Activated CD4-positive, alpha-beta T cell treated with anti-CD3 and anti-CD28 coated beads, Interleukin-2, amount 50 U/mL, for 24 hours (primary cell): ENCODE measurements around the gene MAP4K2.

Source experiments
- DNase-seq, 2 donors: peaks; one replicate each; pipeline ENCODE4 v3.0.0-alpha.2; 2020; ENCODE audit warnings: low read depth in 1 of 2, low spot score in 1 of 2

The MAP4K2 gene

GRCh38 chr11:64813826-64814225 is 10.8 kb upstream of the MAP4K2 start:
- no peak for DNase-seq

- DNase-seq = no peak
Observed at GRCh38 chr11:64810891-64811272, 7.9 kb upstream of the MAP4K2 start.

DNA sequence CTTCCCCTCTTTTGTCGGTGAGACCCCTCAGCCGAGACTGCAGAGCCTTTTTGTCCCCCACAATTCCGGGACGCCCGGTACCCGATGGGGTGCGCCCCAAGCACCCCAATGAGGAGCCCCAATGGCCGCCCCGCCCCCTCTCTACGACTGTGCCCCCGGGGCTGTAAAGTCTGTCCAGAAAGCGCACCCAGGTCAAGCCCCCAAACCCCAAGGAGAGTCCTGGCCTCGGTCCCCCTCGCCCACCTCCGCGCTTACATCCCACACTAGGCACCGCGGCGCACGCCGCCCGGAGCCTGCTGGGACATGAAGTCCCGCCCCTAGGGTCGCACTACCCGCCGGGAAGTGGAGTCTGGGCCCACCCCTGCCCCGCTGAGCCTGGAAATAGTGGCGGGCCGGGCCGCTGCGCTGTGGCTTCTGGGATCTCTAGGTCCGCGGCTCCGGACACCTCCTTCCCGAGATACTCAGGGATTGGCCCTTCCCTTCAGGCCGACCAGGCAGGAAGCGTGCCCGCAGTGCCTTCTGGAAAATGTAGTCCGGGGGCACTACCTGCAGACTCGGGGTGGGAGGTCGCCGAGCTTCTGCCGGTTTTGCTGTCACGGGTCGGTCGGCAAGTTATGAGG is 7.4 kb upstream of the MAP4K2 start, which contains the start of gene MEN1:
MEN1 (minus strand) TSS at position 281 of the 620 bp plus-strand sequence. CDS start 442 bp downstream, outside the sequence.
- peak; percentile 69 to 82 for DNase-seq

DNA sequence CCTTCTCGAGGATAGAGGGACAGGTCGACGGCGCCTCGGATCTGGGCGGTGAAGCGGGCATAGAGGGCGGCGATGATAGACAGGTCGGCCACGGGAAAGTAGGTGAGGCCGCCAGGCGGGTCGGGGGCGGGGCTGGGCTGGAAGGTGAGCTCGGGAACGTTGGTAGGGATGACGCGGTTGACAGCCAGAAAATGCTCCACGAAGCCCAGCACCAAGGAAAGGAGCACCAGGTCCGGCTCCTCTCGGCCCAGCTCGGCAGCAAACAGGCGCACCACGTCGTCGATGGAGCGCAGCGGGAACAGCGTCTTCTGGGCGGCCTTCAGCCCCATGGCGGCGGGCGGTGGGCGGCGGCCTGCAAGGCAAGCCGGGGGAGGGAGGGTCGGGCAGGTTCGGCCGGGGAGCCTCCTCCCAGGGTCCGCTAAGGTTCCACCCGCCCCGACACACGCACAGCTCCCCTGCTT is 6.8 kb upstream of the MAP4K2 start:
- DNase-seq = no peak

- DNase-seq = no peak
Observed at GRCh38 chr11:64805481-64805880, 2.5 kb upstream of the MAP4K2 start.

DNA sequence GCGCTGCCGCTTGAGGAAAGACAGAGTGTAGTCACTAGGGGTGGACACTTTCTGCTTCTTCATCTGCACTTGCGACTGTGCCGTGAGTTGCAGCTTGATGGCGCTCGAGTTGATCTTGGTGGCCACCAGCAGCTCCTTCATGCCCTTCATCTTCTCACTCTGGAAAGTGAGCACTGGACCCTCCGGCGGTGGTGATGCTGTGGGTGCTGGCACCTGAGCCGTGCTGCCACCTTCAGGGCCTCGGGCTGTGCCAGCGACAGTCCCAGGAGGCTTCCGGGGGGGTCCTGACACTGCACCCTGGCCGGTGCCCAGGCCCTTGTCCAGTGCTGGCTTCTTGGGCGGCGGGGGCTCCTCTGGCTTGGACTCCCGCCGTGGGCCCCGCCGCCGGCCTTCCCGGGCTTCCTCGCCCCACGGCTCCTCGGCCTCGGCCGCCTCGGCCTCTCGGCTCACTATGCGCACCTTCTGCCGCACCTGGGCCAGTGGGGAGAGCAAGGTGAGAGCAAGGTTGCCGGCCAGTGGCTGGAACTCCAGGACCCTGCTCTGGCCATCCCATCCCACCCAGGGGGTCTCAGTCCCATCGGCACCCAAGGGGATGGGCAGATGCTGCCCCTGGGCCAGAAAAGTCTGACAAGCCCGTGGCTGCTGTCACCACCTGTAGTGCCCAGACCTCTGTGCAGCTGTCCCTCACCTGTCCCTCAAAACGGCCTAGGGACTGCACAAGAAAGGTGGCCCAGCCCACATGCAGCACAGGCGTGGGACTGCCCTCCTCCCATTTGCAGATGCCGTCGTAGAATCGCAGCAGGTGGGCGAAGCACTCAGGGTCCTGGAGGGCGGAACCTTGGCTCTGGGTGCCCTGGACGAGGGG is 1.6 kb upstream of the MAP4K2 start:
- no peak for DNase-seq

- no peak for DNase-seq
Observed at GRCh38 chr11:64803846-64804345, 882 bp upstream of the MAP4K2 start.

DNA sequence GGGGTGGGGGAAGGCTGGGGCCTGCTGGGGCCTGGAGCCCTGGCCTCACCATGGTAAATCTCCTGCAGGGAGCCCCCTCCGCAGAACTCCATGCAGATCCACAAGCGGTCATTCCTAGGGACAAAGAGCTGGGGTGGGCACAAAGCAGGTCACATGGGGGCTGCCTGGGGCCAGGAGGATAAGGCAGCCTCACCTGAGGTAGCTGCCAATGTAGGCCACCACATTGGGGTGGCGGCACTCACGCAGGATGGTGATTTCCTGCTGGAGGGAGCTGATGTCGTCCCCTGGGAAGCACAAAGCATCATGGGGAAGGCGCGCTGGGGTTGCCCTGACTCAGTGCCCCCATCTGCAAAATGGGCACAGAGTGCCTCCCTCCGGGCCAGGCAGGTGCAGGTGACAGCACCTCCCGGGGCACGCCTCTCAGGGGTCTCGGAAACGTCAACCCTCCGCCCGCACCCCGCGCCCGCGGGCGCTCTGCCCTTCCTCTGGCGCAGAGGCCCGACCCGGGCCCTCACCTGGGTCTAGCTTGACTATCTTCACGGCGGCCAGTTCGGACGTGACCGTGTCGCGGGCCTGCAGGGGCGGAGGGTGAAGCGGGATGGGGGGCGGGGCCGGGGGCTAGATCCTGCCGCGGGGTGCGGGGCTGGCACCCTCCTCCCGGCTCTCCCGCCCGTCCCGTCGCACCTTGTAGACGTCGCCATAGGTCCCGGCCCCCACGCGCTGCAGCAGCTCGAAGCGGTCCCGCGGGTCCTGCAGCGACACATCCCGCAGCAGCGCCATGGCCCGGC is 450 bp downstream of the MAP4K2 start:
- no peak for DNase-seq

DNA sequence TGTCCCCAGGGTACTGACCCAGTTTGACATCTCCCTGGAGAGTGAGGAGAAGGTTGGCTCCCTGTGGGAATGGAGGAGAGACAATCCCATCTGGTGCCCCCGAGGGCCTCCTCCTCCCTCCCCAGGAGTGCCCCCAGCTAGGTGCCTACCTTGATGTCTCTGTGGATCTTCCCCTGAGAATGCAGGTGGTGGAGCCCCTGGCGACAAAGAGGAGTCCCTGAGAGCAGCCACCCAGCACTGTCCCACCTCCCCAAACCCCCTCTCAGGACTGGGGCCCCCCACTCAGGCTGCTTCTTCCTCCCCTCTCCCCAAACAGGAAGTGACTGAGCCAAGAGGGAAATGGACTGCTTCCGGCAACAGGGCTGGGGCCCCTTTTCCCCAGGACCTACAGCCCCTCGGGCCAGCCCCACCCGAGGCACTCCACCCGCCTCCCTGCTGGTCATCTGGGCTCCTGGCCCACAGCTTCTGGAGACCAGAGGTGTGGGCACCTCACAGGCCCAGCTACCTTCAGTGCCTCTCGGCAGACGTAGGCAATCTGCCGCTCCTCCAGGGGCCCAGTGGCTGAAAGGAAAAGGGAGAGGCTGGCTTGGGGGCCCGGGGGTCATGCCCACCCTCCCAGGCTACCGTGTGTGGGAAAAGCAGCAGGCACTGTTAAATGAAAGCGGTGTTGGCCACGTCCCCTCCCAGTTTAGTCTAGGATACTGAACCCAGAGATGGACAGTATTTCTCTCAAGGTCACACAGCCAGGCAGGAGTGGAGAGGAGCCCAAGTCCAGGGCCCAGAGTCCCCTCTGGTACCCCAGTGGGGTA is 1.2 kb downstream of the MAP4K2 start:
- DNase-seq = no peak

- no peak for DNase-seq
Observed at GRCh38 chr11:64801158-64801464, 1.9 kb downstream of the MAP4K2 start.

DNA sequence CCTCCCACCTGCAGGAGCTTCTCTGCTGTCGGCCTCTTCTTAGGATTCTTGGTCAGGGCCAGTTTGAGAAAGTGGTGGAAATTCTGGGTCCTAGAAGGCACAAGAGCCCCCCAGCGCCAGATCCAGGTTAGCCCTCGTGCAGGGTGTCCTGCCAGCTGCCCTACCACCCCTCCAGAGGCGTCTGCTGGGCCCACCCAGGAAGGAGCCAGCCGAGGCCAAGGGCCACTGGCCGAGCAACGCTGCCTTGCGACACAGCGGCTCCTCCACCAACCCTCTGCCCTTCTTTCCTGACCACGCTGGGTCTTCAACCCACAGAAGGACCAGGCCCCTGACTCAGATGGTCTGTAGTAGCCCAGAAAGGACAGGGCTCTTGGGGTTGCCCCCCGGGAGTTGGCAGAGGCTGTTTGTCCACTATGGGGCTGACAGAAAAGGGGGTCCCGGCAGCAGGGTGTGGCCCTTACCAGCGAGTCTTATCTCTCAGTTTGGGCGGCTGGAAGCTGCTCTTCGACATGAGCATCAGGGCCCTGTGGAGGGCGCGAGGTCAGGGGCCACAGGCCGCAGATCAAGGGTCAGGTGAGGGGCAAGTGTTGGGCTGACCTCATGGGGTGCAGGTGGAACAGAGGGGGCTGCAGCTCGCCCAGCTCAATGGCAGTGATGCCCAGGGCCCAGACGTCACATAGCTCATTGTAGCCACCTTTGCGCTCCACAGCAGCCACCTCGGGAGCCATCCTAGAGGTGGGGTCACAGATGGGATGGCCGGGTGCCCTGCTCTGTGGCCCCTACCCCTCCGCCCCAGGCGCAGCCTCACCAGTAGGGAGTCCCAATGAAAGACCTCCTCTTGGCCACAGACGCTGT is 2.5 kb downstream of the MAP4K2 start:
- no peak for DNase-seq

DNA sequence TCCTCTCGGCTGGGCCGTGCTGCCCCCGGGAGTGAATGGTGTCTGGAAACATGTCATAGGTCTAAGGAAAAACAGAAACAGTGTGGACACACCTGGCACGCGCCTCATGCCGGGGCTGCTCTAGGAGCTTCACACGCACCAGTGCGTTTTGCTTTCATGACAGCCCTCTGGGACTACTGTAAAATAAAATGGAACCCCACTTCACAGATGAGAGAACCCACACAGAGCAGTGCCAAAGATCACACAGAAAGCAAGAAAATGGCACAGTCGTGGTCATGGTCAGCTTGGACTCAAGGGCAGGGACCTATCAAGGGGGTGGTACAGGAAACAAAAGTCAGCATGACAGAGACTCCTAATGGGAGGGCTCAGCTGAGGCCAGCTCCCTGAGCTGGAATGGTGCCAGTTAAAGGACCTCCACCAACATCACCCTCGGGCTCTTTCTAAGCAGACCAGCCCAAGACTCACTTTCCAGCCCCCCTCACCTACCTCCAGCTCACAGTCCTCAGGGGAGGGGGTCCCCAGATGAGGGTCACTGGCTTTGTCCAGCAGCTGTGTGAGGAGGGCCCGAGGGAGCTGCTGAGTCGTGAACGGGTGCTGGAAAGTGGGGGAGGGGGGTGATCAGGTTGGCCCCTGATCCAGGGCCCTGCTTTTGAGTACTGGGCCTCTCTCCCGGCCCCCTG is 3.3 kb downstream of the MAP4K2 start:
- no peak for DNase-seq

DNA sequence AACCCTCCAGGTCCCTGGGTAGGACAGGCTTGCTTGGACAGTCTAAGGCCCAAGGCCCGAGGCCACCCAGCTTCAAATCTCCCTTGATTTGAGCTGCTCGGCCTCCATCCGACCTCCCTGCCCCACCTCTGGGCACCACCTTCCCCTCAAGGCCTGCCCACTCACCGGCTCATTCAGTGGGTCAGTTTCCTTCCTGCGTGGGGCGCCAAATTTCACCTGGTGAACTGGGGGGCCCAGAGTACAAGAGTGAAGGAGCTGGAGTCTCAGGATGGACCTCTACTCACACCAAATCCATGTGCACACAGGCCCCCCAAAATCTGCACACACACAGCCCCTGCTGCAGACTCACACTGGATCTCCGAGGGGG is 3.8 kb downstream of the MAP4K2 start:
- DNase-seq = no peak

GRCh38 chr11:64796757-64797541 is 6.1 kb downstream of the MAP4K2 start:
- DNase-seq = no peak

DNA sequence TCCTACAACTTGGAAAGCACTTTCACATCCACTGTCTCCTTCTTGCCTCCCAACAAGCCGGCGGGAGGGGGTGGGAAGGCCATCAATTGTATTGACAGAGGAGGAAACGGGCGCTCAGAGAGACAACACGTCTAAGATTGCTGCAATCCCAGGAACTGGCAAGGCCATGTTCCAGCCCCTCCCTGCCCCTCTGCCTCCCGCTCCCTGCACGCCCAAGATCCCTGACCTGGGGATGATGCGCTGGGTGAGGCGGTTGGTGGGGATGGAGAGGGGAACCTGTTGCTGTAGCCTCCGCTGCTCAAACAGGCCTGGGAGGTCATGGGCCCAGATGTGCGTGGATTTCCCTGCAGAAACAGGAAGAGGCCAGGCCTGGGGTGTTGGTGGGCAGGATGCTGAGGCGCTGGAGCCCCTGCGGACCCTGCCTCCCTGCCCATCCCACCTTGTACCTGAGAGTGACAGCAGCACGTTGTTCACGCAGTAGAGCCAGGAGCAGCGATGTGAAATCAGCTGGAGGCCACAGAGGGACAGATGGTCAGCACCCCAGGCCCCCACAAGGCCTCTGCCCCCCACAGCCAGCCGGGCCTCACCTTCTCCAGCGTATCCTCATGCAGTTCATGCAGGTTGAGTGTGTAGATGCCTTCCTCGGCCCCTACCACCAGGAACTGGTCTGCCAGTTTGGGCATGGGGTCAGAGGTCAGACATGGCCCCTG is 6.8 kb downstream of the MAP4K2 start:
- no peak for DNase-seq

- DNase-seq = no peak
Observed at GRCh38 chr11:64794526-64794925, 8.5 kb downstream of the MAP4K2 start.

DNA sequence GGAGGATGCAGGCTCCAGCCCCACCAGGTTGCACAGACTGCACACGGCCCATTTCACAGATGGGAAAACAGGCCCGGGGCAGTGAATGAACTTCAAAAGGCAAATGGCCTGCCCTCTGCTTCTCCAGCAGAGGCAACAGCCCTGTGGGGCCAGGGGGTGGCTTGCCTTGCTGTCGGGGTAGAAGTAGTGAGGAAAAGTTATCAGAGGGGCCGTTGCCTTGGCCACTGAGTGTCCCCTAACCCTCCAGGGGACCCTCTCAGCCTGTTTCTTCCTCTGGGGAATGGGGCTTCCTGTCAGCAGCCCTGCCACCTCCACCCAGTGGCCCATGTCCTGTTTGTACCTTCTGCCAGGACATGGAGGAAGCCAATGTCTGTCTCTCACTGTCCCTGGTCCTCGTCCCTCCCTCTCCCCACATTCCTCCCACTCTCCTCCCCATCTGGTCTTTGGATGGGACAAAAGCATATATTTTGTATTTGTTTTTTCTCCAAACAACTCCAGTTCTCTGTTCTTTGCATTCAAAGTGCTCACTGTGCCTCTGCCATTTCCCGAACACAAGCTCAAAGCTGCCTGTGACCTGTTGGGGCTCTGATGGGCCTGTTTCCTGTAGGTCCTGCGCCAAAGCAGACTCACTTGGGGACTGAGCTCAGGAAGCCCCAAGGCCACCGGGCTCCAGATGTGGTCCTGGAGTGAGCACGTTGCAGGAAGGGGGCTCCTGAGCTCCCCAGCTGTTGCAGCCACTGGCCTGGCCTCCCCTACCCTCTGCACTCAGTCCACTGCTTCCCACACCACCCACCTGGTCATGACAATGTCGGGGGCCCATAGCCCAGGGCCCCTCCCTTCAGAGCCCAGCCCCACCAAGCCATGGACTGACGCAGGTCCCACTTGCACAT is 9.5 kb downstream of the MAP4K2 start:
- DNase-seq = no peak
